K562 (cell line): ENCODE data around the gene NES. TPM values are rescaled to one million over a fixed set of nuclear protein-coding genes. Genes with fewer than 3 reads are reported as not detected.

Experiments used
- EGR1 ChIP-seq: fragments of 450-650 bp; conservative IDR thresholded peaks from 2 replicates; pipeline ENCODE4 v1.6.1; 2017; ENCODE audit warnings: mild to moderate bottlenecking
- ETS1 ChIP-seq: conservative IDR thresholded peaks from 2 replicates; pipeline ENCODE4 v1.6.1; 2011; ENCODE audit warnings: low read depth, mild to moderate bottlenecking, low read length; ENCODE audit not compliant: control insufficient read depth
- HDAC2 ChIP-seq: fragments of 450-650 bp; IDR thresholded peaks from 2 replicates; pipeline ENCODE4 v1.6.1; 2016; ENCODE audit warnings: mild to moderate bottlenecking
- HMG20A ChIP-seq: fragments of 450-650 bp; formaldehyde crosslinking; conservative IDR thresholded peaks from 2 replicates; pipeline ENCODE4 v1.4.0; 2020; ENCODE audit warnings: mild to moderate bottlenecking, mixed read lengths
- HNRNPUL1 ChIP-seq: fragments of 200-400 bp; formaldehyde crosslinking; IDR thresholded peaks from 2 replicates; pipeline ENCODE4 v1.6.1; 2017; ENCODE audit warnings: low read length
- LEF1 ChIP-seq: fragments of 450-650 bp; IDR thresholded peaks from 2 replicates; pipeline ENCODE4 v1.6.1; 2016; ENCODE audit warnings: mild to moderate bottlenecking
- REST ChIP-seq, 2 experiments: fragments of 450-650 bp; formaldehyde crosslinking in 1 of 2; IDR thresholded peaks; 2 replicates each; pipeline versions ENCODE4 v1.4.0 to v1.6.1; 2014 to 2020; ENCODE audit warnings: mild to moderate bottlenecking in 2 of 2, borderline replicate concordance in 1 of 2, low read depth in 1 of 2
- SMARCE1 ChIP-seq: fragments of 450-650 bp; IDR thresholded peaks from 2 replicates; pipeline ENCODE4 v1.7.1; 2016; ENCODE audit warnings: mild to moderate bottlenecking
- SRF ChIP-seq, 2 experiments: fragments of 250-450, 450-650 bp in 1 of 2; sonication (Bioruptor Pico) in 1 of 2; sonication (generic) in 1 of 2; formaldehyde crosslinking; IDR thresholded peaks; 2 replicates each; pipeline versions ENCODE4 v1.5.0 to v1.5.1; 2020 to 2022; ENCODE audit warnings: mild to moderate bottlenecking in 1 of 2, missing genetic modification reagents in 1 of 2
- TEAD4 ChIP-seq, 2 experiments: sonication (generic) in 1 of 2; formaldehyde crosslinking in 1 of 2; IDR thresholded peaks; 2 replicates each; pipeline versions ENCODE4 v1.6.1 to v1.8.0; 2012 to 2022; ENCODE audit warnings: borderline replicate concordance in 1 of 2, inconsistent platforms in 1 of 2, low read length in 1 of 2, mild to moderate bottlenecking in 1 of 2, missing genetic modification reagents in 1 of 2
- ZFP36 ChIP-seq: fragments of 150-350 bp; IDR thresholded peaks from 2 replicates; pipeline ENCODE4 v1.6.1; 2018; ENCODE audit warnings: low read length, low read depth; ENCODE audit not compliant: partially characterized antibody
- ZNF584 ChIP-seq: fragments of 200-800 bp; sonication (Bioruptor generic); IDR thresholded peaks from 2 replicates; pipeline ENCODE4 v1.6.1; 2016; ENCODE audit warnings: low read depth, mild to moderate bottlenecking, missing genetic modification characterization, missing compliant biosample characterization
- polyA plus RNA-seq, 8 experiments: library from polyadenylated mRNA; depleted of rRNA in 4 of 8; stranded (reverse) in 5 of 8; unstranded in 3 of 8; fragments of >200 nt; fragmentation: Nextera tagmentation in 2 of 8; fragmentation: Illumina TruSeq in 1 of 8; extraction: Ambion mirVana in 2 of 8; extraction: Trizol in 1 of 8; gene quantifications; 2 replicates each; pipeline versions ENCODE4 v1.2.1 to v1.2.3, GENCODE V29; 2011 to 2014; ENCODE audit warnings: inconsistent platforms in 1 of 8, missing spikeins in 1 of 8
- total RNA-seq, 7 experiments: library from RNA; depleted of rRNA in 6 of 7; stranded (reverse); fragments of >200 nt in 6 of 7; fragmentation: Illumina TruSeq in 2 of 7; extraction: Trizol in 2 of 7; gene quantifications; 2 replicates each; pipeline versions ENCODE4 v1.2.1 to v1.2.3, GENCODE V29; 2011 to 2021; ENCODE audit warnings: low replicate concordance in 1 of 7
- TF ChIP-seq, protein P1 (sequence below), 2 experiments: fragments of 200-800 bp in 1 of 2; sonication (Bioruptor generic) in 1 of 2; sonication (generic) in 1 of 2; formaldehyde crosslinking in 1 of 2; IDR thresholded peaks in 1 of 2; conservative IDR thresholded peaks in 1 of 2; 2 replicates each; pipeline versions ENCODE4 v1.5.0 to v1.6.1; 2016 to 2020; ENCODE audit warnings: missing compliant biosample characterization in 1 of 2, missing genetic modification characterization in 1 of 2, missing genetic modification reagents in 1 of 2

The NES gene
- total and polyA plus RNA-seq, 9 of the 15 experiments (the other 6 are each of a cell fraction or from before 2014, with no cell fraction given) = 0.10 to 8.6 (median 4.2) TPM

- TF ChIP-seq ETS1 = no peak
- TF ChIP-seq SRF (CRISPR knock-in tag; IDR thresholded peaks at IDR 0.05) = peak; percentile 44 to 92; a peak in 2 of 4 replicates
- no peak for TF ChIP-seq HMG20A
- TF ChIP-seq EGR1 = 0 out of 2 replicates have a peak, but pooled peaks have one; percentile 9
- no peak for TF ChIP-seq LEF1
- no peak for TF ChIP-seq ZNF584
- TF ChIP-seq SMARCE1 = no peak
- TF ChIP-seq, protein P1, sequence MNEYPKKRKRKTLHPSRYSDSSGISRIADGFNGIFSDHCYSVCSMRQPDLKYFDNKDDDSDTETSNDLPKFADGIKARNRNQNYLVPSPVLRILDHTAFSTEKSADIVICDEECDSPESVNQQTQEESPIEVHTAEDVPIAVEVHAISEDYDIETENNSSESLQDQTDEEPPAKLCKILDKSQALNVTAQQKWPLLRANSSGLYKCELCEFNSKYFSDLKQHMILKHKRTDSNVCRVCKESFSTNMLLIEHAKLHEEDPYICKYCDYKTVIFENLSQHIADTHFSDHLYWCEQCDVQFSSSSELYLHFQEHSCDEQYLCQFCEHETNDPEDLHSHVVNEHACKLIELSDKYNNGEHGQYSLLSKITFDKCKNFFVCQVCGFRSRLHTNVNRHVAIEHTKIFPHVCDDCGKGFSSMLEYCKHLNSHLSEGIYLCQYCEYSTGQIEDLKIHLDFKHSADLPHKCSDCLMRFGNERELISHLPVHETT (CRISPR knock-in tag; conservative IDR thresholded peaks at IDR 0.05 in 1 of 2, IDR thresholded peaks at IDR 0.05 in 1 of 2) = no peak
- no peak for TF ChIP-seq REST (IDR thresholded peaks at IDR 0.05; ENCODE audit: borderline replicate concordance)
- no peak for TF ChIP-seq REST (CRISPR knock-in tag; IDR thresholded peaks at IDR 0.05; ENCODE audit: low read depth)
- TF ChIP-seq TEAD4 (IDR thresholded peaks at IDR 0.05; ENCODE audit: low read length) = no peak
- TF ChIP-seq TEAD4 (CRISPR knock-in tag; IDR thresholded peaks at IDR 0.05; ENCODE audit: borderline replicate concordance) = no peak
- peak; percentile 47; the same call in 1 of the 2 replicates for TF ChIP-seq HDAC2
- no peak for TF ChIP-seq HNRNPUL1
- TF ChIP-seq ZFP36 = peak; percentile 44
Observed at GRCh38 chr1:156664767-156665411, 12.3 kb downstream of the NES start (continued).
